GM19467 (cell line): Measurements from ENCODE around the gene NDE1.

Source experiments
- ATAC-seq: cut with Tn5 transposase; IDR thresholded peaks from one replicate; pipeline ENCODE4 v1.9.1; 2021; ENCODE audit warnings: mild to moderate bottlenecking, moderate library complexity; ENCODE audit not compliant: unreplicated experiment

NDE1 gene

DNA sequence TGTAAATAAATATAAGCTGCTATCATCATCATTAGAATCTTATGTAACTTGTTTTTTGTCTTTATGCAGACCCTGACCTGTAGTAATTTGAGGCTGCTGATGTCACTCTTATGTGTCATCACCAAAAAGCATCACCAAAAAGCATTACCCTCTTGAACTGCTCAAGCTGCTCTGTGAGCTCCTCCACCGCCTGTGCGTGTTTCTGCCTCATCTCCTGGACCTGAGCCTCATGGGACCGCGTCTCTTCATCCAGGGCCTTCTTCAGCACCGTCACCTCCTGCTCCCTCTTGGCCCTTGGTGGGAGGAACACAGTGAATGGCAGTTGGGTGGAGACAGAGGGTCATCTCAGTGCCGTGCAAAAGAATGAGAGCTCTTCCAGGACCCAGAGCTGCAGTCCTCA lies 82.4 kb downstream of the NDE1 start:
- ATAC-seq = no peak

DNA sequence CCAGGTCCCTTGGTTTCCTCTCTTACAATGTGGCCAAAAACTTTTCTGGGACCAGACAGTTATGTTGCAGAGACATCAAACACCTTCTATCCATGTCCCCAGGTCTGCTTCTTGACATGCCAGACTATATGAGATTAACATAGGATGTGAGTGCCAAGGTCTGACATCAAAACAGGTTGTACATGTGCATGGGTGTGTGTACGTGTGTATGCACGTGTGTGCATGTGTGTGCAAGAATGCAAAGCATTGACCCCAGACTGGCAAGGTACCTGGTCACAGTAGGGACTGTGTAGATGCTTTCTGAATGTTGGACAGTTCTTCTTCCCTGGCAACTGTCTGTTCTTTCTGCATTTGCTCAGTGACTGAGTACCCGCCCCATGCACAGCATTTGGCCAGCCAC lies 85.6 kb downstream of the NDE1 start:
- ATAC-seq = no peak

DNA sequence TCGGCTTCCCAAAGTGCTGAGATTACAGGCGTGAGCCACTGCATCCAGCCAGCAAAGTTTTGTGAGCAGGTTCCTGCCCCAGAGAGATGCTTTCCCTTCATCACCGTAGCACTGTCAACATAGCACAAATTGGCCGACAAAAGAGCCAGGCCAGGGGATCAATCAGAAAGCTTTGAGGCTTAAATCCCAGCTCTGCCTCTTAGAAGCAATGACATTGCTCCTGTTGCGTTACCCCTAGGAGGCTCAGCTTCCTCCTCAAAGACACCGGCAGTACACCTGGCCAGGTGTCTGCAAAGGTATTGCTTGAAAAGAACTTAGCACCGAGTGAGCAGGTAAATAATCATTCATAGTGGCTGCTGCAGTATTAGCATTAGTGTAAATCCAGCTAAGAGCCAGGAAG lies 86.5 kb downstream of the NDE1 start:
- ATAC-seq = no peak

DNA sequence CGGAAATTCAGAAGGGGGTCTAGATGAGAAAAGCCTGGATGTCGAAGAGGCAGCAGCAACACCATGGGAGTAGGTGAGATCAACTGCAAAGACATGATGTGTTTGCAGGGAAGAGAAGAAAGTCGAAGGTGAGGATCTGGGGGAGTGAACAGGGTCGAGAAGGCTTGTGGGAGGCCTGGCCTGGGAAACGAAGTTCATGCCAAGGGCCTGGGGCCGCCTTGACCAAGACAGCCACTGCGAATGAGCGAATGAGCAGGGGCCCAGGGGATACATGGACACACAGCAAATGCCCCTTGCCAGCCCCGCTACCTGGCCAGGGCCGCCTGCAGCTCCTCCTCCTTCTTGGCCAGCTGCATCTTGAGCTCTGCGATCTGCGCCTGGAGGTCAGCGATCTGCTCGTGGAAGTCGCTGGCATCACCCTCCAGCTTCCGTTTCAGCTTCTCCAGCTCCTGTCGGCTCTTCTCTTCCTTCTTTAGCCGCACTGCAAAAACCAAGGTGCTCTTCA lies 87.1 kb downstream of the NDE1 start:
- ATAC-seq = no peak

DNA sequence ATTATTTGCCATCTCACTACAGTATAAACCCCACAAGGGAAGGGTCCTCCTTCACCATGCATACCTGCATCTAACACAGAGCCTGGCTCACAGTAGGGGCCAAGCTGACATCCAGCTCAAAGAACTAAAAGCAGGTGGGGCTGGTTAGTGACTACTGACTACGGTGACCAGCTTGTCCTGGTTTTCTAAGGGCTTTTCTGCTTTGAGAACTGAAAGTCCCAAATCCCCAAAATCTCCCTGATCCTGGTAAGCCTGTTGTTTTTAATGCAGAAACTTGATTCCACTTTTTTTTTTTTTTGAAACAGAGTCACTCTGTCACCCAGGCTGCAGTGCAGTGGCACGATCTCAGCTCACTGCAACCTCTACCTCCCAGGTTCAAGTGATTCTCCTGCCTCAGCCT lies 89.4 kb downstream of the NDE1 start:
- no peak for ATAC-seq

DNA sequence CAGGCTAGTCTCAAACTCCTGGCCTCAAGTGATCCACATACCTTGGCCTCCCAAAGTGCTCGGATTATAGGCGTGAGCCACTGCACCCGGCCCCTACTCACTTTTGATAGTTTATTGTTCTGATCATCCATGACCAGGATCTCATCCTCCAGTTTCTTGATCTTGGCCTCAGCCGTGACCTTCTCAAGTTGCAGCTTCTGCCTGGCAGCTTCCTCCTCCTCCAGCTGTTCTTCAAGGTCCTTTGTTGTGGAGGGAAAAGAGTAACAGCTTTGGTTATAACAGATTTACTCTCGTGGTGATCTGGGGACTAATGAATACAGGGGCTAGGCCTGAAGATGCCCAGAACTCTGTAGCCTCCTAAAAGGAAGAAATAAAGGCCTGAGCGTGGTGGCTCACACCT lies 89.9 kb downstream of the NDE1 start:
- no peak for ATAC-seq

DNA sequence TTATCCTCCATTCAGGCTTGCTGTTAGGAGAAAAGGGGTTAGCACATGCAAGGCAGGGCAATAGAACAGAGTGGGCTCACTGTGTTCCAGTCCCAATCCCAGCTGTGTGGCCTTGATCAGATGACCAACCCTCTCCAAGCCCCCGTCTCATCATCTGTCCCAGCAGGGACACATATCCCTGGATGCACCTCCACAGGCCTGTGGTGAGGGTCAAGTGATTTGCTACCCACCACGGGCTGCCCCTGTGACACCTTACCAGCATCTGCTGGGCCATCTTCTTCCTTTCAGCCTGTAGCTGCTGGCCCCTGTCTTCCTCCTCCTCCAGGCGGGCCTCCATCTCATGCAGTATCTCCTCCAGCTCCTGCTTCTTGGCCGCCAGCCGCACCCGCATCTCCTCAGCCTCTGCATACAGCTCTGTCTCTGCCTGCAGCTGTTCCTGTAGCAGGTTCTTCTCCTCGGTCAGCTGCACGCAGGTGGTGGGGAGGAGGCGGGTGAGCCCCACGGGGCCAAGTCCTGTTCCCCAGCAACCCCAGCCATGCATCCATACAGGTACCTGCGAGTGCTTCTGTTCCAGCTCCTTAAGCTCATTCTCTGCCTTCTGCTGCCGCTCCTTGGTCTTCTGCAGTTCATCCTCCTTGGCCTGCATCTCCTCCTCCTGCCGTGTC lies 91.3 kb downstream of the NDE1 start:
- no peak for ATAC-seq

DNA sequence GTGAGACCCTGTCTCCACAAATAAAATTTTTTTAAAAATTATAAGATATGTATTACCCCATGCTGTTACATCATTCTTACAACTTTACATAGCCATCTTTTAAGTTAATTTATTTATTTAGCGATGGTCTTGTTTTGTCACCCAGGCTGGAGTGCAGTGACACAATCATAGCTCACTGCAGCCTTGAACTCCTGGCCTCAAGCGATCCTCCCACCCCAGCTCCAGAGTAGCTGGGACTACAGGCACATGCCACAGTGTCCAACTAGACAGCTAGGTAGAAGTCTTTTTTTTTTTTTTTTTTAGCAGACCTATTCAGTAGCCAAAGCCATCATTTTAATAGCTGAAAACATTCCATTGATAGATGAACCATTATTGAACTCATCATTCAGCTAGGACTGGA lies 92.7 kb downstream of the NDE1 start:
- ATAC-seq = no peak

DNA sequence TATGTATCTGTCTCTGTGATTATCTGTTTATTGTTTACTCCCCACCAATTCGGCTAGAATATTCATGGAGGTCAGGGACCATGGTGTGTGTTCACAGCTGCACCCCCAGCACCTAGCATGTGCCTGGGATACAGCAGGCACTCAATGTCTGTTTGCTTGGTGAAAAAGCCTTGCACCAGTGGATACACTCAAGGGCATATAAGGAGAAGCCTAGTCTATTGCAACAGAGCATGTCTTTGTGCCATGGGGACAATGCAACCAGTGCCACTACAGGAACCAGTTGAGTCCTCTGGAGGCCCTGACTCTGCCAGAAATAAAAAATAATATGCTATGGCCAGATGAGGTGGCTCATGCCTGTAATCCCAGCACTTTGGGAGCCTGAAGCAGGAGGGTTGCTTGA lies 93.6 kb downstream of the NDE1 start:
- ATAC-seq = no peak

DNA sequence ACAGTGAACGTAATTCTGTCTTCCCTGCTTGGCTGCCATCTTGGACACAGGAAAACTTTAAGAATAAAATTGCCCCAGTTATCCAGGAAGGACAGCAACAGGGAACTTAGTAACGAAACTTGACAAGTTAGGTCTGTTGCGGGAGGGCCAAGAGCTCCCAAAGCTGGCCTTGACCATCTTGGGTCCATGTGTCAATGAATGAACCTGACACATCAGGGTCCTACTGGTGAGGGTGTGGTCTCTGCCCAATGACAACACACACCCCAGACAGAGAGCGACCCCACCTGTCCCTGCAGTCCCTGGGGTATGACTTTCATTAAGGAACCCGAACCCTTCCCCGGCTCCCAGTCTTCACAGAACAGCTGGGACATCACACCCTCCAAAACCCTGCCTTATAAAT lies 96.3 kb downstream of the NDE1 start:
- ATAC-seq = no peak

DNA sequence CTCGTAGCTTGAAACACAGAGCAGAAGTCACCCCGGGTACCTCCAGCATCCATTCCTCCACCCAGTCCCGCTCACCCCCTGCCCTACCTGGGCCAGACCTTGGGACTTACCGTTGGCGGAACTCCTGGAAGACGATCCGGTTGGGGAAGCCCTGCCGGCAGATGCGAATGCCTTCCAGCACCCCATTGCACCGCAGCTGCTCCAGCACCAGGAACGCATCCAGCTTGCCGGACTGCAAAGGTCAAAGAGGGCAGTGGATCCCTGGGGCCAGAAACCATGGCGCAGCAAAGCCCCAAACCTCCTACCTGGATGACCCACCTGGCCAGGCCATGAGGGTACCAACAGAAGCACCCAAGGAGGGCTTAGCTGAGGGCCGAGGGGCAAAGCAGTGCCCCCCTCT lies 97.9 kb downstream of the NDE1 start:
- ATAC-seq = no peak

DNA sequence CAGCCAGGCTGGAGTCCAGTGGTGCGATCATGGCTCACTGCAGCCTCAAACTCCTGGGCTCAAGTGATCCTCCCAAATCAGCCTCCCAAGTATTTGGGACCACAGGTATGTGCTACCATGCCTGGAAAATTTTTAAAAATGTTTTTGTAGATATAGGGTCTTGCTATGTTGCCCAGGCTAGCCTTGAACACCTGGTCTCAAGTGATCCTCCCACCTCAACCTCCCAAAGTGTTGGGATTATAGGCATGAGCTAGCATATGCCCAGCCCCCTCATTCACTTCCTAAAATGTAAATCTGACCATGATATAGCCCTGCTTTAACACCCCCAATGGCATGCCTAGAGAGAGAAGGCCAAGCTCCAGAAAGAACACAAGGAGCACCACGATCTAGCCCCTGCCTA lies 98.6 kb downstream of the NDE1 start:
- no peak for ATAC-seq

DNA sequence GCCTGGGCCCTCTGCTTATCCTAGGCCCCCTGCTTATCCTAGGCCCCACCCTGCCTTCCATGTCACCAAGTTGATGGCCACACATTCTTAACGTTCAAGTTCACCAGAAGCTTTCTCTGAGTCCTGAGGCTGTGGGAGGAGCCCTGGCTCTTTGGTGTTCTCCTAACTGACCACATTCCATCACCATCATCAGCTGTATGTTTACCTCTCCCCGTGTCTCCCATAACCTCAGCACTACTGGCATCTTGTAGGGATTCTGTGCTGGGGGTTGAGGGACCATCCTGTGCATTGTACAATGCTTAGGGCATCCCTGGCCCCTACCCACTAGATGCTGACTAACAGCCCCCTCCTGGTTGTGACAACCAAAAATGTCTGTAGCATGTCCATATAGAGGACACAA lies 99.3 kb downstream of the NDE1 start:
- ATAC-seq = no peak

DNA sequence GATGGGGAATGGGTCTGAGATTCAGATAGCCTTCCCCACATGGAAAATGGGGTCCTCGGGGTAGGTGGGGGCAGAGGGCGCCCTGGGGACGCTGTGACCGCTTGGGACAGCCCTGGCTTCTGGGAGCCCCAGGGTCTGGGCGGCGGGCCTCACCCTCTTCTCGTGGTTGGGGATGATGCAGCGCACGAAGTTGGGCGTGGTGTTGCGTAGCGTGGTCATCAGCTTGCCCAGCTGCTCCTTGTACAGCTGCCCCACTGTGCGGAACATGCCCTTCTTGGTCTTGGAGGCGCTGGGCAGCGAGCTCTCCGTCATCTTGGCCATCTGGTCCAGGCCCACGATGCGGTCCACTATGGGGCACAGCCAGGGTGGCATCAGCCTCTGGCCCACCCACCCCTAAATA lies 99.9 kb downstream of the NDE1 start:
- no peak for ATAC-seq

DNA sequence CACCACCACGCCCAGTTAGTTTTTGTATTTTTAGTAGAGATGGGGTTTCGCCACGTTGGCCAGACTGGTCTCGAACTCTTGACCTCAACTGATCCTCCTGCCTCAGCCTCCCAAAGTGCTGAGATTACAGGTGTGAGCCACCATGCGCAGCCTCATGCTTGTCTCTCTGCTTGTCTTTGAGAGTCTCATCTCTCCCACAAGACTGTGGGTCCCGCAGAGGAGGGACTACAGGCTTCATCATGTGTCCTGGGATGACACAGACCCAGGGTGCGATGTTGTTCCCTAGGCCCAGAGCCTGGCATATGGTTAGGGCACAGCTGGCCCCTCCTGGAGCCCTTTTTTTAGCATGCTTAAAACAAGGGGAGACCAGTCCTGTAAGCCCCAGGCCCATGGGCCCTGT lies 101.9 kb downstream of the NDE1 start:
- ATAC-seq = no peak

DNA sequence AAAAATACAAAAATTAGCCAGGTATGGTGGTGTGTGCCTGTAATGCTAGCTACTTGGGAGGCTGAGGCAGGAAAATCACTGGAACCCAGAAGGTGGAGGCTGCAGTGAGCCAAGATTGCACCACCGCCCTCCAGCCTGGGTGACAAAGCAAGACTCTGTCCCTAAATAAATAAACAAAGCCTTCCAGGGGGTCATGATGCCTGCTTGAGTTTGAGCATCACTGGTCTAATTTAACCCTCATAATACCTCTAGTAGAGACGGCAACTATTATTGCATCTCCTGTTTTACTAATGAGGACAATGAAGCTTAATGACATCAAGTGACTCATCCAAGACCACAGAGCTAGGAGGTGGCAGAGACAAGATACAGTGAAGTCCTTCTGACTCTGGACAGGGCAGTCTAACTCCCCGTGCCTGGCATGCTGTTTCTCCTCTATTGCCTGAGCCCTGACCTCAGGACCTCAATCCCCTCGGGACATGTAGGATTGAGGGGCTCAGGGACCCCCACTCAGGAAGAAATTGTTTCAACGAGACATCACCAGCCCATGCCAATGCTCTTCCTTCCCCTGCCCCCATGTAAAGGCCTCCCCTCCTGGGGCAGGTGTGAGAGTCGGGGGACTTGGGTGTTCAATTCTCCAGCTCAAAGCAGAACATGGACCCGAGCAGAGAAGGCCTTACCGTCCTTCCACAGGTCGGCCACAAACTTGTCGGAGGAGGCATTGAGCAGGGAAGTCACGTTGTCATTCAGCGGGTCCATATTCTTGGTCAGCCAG lies 102.9 kb downstream of the NDE1 start:
- ATAC-seq = no peak

DNA sequence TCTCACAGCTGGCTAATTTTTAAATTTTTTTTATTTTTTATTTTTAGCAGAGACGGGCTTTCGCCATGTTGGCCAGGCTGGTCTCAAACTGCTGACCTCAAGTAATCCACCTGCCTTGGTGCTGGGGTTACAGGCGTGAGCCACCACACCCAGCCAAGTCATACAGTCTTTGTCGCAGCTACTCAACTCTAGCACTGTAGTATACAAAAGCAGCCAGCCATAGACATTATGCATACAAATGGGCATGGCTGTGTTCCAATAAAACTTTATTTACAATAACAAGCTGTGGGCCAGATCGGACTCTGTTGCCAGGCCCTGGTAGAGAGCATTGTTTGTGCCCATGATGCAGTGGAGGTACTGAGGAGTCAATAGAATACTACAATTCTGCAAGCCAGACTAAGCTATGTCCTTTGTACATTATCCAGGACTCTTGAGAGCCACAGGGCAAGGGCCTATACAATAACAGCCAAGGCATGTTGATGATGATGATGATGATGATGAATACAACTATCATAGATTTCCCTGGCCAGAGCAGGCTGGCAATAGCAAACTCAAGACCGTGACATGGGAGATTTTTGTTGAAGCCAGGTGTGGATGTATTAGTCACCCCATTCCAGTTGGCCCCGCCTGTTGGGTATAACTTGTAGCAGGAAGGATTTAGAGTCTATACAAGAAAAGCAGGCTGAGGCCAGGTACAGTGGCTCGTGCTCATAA lies 104.9 kb downstream of the NDE1 start:
- no peak for ATAC-seq

DNA sequence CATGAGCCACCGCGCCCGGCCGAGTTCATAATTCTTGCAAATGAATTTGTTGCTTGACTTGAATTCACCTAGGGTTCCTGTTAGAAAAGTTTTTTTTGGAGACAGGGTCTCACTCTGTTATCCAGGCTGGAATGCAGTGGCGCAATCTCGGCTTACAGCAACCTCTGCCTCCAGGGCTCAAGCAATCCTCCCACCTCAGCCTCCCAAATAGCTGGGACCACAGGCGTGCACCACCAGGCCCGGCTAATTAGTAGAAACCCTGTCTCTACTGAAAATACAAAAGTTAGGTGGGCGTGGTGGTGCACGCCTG lies 107.0 kb downstream of the NDE1 start:
- ATAC-seq = no peak

DNA sequence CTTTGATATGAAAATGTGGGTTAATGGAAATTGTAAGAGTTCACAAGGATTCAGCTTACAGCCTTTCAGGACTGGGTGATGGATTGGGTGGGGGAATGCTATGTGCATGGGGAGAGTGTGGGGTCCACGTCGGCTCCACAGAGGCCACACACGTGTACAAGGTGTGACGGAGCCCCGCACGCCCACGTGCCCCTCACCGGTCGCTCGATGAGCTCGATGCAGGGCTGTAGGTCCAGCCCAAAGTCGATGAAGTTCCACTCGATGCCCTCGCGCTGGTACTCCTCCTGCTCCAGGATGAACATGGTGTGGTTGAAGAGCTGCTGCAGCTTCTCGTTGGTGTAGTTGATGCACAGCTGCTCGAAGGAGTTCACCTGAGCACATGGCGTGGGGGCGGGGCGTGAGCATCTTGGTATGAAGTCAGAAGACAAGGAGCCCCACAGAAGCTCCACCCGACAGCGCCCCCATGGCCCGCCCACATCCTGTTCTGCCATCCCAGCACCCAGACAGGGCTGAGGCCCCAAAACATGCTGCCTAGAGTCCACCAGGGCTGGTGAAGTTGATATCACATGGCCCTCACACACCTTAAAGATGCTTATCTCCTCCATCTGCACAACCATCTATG lies 107.7 kb downstream of the NDE1 start:
- no peak for ATAC-seq

DNA sequence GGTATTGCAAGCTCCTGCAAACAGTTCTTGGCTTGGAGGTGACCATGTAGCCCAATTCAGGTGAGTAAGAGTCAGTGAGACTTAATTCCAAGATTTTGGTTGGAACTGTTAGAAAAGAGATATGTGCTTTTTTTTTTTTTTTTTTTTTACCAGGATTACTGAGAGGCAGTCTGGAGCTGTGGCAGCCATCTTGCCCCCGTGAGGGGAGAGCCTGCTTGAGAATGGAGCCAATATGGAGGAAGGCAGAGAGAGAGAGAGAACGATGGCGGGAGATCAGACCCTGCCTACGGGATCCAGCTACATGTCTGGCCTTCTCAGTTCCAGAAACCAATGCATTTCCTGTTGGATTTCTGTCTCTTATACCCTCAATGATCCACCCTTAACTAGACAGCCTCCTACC lies 109.0 kb downstream of the NDE1 start:
- no peak for ATAC-seq

DNA sequence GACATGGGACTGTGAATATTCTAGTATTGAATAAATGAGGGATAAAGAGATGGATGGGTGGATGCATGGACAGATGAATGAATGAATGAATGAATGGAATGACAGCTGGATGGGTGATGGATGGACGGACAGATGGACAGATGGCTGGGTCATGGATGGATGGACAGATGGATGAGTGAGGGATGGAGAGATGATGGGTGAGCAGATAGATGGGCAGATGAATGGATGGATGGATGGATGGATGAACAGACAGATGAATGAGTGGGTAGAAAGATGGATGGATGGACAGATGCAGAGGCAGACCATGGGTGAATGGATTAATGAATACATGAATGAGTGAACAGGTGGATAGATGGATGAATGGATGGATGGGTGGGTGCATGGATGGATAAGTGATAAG lies 110.1 kb downstream of the NDE1 start:
- ATAC-seq = no peak

DNA sequence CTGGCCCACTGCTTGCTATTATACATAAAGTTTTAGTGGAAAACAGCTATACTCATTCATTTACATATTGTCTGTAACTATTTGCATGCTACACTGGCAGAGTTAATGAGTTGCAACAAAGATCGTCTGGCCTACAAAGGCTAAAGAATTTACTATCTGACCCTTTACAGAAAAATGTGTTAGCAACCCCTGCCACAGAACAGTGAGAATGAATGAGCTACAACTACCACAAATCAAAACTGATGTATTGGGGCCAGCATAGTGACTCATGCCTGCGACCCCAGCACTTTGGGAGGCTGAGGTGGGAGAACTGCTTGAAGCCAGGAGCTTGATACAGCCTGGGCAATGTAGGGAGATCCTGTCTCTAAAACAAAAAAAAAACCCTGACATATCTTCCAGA lies 114.1 kb downstream of the NDE1 start:
- no peak for ATAC-seq
